OCI-LY7 (cell line): ENCODE measurements around the gene HIP1.

Source experiments
- CTCF ChIP-seq: fragments of 200-600 bp; sonication (generic); conservative IDR thresholded peaks from 2 replicates; pipeline ENCODE4 v1.5.1; 2014; ENCODE audit warnings: mild to moderate bottlenecking, antibody characterized with exemption, low read length, moderate library complexity, mixed read lengths
- EZH2phosphoT487 ChIP-seq: fragments of 200-600 bp; sonication (generic); IDR thresholded peaks from 2 replicates; pipeline ENCODE4 v1.6.1; 2018; ENCODE audit warnings: low read depth, borderline replicate concordance, mild to moderate bottlenecking, mixed run types, antibody characterized with exemption, low read length, moderate library complexity, mixed read lengths

- TF ChIP-seq CTCF, result 0 out of 2 replicates have a peak, but pooled peaks have one; percentile 18
- TF ChIP-seq EZH2phosphoT487, result no peak
Measured at GRCh38 chr7:75757860-75758259, 19.1 kb upstream of the HIP1 start.
